Stimulated activated CD4-positive, alpha-beta T cell treated with anti-CD3 and anti-CD28 coated beads, Interleukin-12 subunit alpha, Interleukin-12 subunit beta, amount 100 ng/mL, for 4 hours (primary cell): Measurements from ENCODE around the gene DNAH17.

ENCODE experiments used
- DNase-seq: peaks from one replicate; pipeline ENCODE4 v3.0.0-alpha.2; 2020

Gene DNAH17

GRCh38 chr17:78573955-78574354 is 3.2 kb downstream of the DNAH17 start:
- DNase-seq: no peak

GRCh38 chr17:78572239-78573205 is 4.7 kb downstream of the DNAH17 start:
- DNase-seq: no peak

GRCh38 chr17:78571329-78571728 is 5.9 kb downstream of the DNAH17 start:
- no peak for DNase-seq

- no peak for DNase-seq
Measured at GRCh38 chr17:78568494-78569115, 8.6 kb downstream of the DNAH17 start.

GRCh38 chr17:78567991-78568390 is 9.2 kb downstream of the DNAH17 start:
- no peak for DNase-seq

- no peak for DNase-seq
Measured at GRCh38 chr17:78566947-78567346, 10.2 kb downstream of the DNAH17 start.

- no peak for DNase-seq
Measured at GRCh38 chr17:78563189-78564145, 13.7 kb downstream of the DNAH17 start.

- DNase-seq: no peak
Measured at GRCh38 chr17:78562734-78563133, 14.5 kb downstream of the DNAH17 start.

GRCh38 chr17:78561166-78561565 is 16.0 kb downstream of the DNAH17 start:
- no peak for DNase-seq

GRCh38 chr17:78560731-78561130 is 16.5 kb downstream of the DNAH17 start:
- no peak for DNase-seq

GRCh38 chr17:78559749-78560368 is 17.3 kb downstream of the DNAH17 start:
- DNase-seq: peak; percentile 12

GRCh38 chr17:78558989-78559388 is 18.2 kb downstream of the DNAH17 start:
- no peak for DNase-seq

- DNase-seq: no peak
Measured at GRCh38 chr17:78558181-78558850, 18.9 kb downstream of the DNAH17 start.

- no peak for DNase-seq
Measured at GRCh38 chr17:78557598-78558039, 19.6 kb downstream of the DNAH17 start.

- no peak for DNase-seq
Measured at GRCh38 chr17:78556812-78557211, 20.4 kb downstream of the DNAH17 start.

- DNase-seq: no peak
Measured at GRCh38 chr17:78555746-78556401, 21.3 kb downstream of the DNAH17 start.

GRCh38 chr17:78550464-78550863 is 26.7 kb downstream of the DNAH17 start:
- DNase-seq: no peak

GRCh38 chr17:78548725-78549124 is 28.5 kb downstream of the DNAH17 start:
- DNase-seq: no peak

- DNase-seq: no peak
Measured at GRCh38 chr17:78547035-78547434, 30.2 kb downstream of the DNAH17 start.

GRCh38 chr17:78546476-78546875 is 30.7 kb downstream of the DNAH17 start:
- no peak for DNase-seq
